ENCODE measurements around the gene ZNF12.
"Not testable (repeated sequence)": the region's sequence is repeated elsewhere in the genome, so short reads cannot be mapped to it uniquely, and the experiment has no call there.

Gene ZNF12

DNA sequence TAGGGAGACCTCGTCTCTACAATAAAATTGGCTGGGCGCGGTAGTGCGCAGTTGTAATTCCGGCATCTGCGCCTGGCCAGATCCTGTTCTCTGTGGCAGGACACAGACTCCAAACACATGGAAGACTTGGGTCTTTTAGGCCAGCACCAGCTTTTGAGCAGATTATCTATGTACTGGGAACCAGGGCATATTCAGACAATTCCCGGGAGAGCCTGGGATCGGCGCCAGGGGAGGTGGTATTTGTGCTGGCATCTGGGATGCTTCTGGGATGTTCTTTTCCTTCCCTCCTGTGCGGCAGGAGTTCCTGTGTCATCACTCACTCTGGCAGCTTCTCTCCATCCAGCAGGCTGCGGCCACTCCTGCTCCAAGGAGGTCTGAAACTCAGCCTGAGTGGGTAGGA lies 31.7 kb upstream of the ZNF12 start:
- not testable (repeated sequence) for H3K4me2 ChIP-seq (ENCODE audit: low read length); H3K23ac ChIP-seq (ENCODE audit: low read length); H3K4me3 ChIP-seq (ENCODE audit: low read length); H3K36me3 ChIP-seq (ENCODE audit: control insufficient read depth, insufficient read depth, low read length); H3K56ac ChIP-seq (ENCODE audit: low read length); H2BK15ac ChIP-seq (replicated peaks; ENCODE audit: low read depth); H3K18ac ChIP-seq (ENCODE audit: low read length); DNase-seq; H3K27ac ChIP-seq (ENCODE audit: low read depth, low read length); H3K27me3 ChIP-seq (ENCODE audit: insufficient read depth, low read length, poor library complexity); H3K9ac ChIP-seq (ENCODE audit: low read length); H3K79me2 ChIP-seq (ENCODE audit: control insufficient read depth, insufficient read depth, low read length); H3K4ac ChIP-seq (ENCODE audit: low read depth, low read length); H3K4me1 ChIP-seq (ENCODE audit: control insufficient read depth, low read depth, low read length); H2BK120ac ChIP-seq (ENCODE audit: low read depth, low read length); H2AK5ac ChIP-seq (ENCODE audit: low read length); H4K8ac ChIP-seq (ENCODE audit: low read depth, low read length); H3K79me1 ChIP-seq (ENCODE audit: low read length); H2BK5ac ChIP-seq (ENCODE audit: low read length); H4K5ac ChIP-seq (ENCODE audit: low read length)
- no CpG with 5 or more reads among the region's 11 CpGs for WGBS (ENCODE audit: extremely low coverage, insufficient coverage, low lambda C conversion rate)

GRCh38 chr7:6730343-6730633 lies 23.5 kb upstream of the ZNF12 start:
- H3K27me3 ChIP-seq (ENCODE audit: insufficient read depth, low read length, poor library complexity): no peaks in the 10 kb centered on the region
- H3K4me2 ChIP-seq (ENCODE audit: low read length): peak overlapping the region; percentile 25
- H4K5ac ChIP-seq (ENCODE audit: low read length): no peak overlapping the region
- no peaks in the 10 kb centered on the region for H3K36me3 ChIP-seq (ENCODE audit: control insufficient read depth, insufficient read depth, low read length)
- no peak overlapping the region for H3K27ac ChIP-seq (ENCODE audit: low read depth, low read length)
- peak; percentile 42 for DNase-seq
- H3K4me3 ChIP-seq (ENCODE audit: low read length): peak overlapping the region; percentile 90
- peaks cover 9% of the 10 kb centered on the region for H3K79me2 ChIP-seq (ENCODE audit: control insufficient read depth, insufficient read depth, low read length)
- no peak overlapping the region for H2BK15ac ChIP-seq (replicated peaks; ENCODE audit: low read depth)
- no peak overlapping the region for H2BK5ac ChIP-seq (ENCODE audit: low read length)
- H2AK5ac ChIP-seq (ENCODE audit: low read length): no peak overlapping the region
- WGBS (ENCODE audit: extremely low coverage, insufficient coverage, low lambda C conversion rate): no CpG with 5 or more reads among the region's 18 CpGs
- peak overlapping the region; percentile 94 for H3K9ac ChIP-seq (ENCODE audit: low read length)
- H3K18ac ChIP-seq (ENCODE audit: low read length): no peak overlapping the region
- H3K4ac ChIP-seq (ENCODE audit: low read depth, low read length): peak overlapping the region; percentile 65
- no peak overlapping the region for H4K8ac ChIP-seq (ENCODE audit: low read depth, low read length)
- peak overlapping the region; percentile 94 for H3K56ac ChIP-seq (ENCODE audit: low read length)
- no peaks in the 10 kb centered on the region for H3K4me1 ChIP-seq (ENCODE audit: control insufficient read depth, low read depth, low read length)
- H3K79me1 ChIP-seq (ENCODE audit: low read length): no peaks in the 10 kb centered on the region
- no peak overlapping the region for H2BK120ac ChIP-seq (ENCODE audit: low read depth, low read length)
- H3K23ac ChIP-seq (ENCODE audit: low read length): no peak overlapping the region

DNA sequence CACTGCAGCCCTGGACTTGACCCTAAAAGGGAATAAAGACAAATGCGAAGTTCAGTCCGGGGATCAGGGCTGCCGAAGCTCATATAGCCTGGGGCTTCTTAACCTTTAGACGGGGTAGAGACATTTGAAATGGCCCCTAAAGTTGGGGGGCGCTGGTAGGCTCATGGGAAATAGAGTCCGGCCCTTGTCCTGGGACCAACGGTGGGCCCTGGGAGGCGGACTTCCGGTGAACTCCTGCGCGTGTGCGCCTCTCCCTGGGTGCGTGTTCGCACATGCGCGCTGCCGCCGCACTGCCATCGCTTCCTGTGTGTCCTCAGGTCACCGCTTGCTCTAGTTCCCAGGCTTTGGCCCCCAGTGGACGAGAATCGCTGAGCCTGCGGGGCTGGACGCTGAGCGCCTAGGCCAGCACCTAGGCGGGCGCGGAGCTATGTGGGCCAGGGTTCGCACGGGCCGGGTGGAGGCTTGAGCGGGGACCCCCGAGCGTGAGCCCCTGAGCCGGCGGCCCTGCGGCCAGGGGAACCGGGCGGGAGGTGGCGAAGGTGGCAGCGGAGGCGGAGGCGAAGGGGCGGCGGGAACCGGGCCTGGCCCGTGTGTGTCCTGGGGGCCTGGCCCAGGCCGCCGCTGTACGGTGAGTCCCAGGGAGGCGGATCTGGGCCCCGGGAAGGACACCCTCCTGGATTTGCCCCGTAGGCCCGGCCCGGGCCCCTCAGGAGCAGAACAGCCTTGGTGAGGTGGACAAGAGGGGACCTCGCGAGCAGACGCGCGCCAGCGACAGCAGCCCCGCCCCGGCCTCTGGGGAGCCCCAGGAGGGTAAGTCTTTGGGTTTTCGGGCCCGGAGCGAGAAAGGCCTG lies 23.0 kb upstream of the ZNF12 start:
- no peak overlapping the region for H3K27ac ChIP-seq (ENCODE audit: low read depth, low read length)
- no peaks in the 10 kb centered on the region for H3K36me3 ChIP-seq (ENCODE audit: control insufficient read depth, insufficient read depth, low read length)
- no CpG with 5 or more reads among the region's 66 CpGs for WGBS (ENCODE audit: extremely low coverage, insufficient coverage, low lambda C conversion rate)
- H3K56ac ChIP-seq (ENCODE audit: low read length): peak overlapping the region; percentile 94
- H2AK5ac ChIP-seq (ENCODE audit: low read length): no peak overlapping the region
- H4K8ac ChIP-seq (ENCODE audit: low read depth, low read length): no peak overlapping the region
- H2BK15ac ChIP-seq (replicated peaks; ENCODE audit: low read depth): no peak overlapping the region
- peak; percentile 97 for DNase-seq
- no peak overlapping the region for H4K5ac ChIP-seq (ENCODE audit: low read length)
- H3K4me2 ChIP-seq (ENCODE audit: low read length): peak overlapping the region; percentile 25
- peaks cover 9% of the 10 kb centered on the region for H3K79me2 ChIP-seq (ENCODE audit: control insufficient read depth, insufficient read depth, low read length)
- peak overlapping the region; percentile 90 for H3K4me3 ChIP-seq (ENCODE audit: low read length)
- H2BK120ac ChIP-seq (ENCODE audit: low read depth, low read length): no peak overlapping the region
- H3K27me3 ChIP-seq (ENCODE audit: insufficient read depth, low read length, poor library complexity): no peaks in the 10 kb centered on the region
- no peaks in the 10 kb centered on the region for H3K79me1 ChIP-seq (ENCODE audit: low read length)
- H3K23ac ChIP-seq (ENCODE audit: low read length): no peak overlapping the region
- peak overlapping the region; percentile 65 for H3K4ac ChIP-seq (ENCODE audit: low read depth, low read length)
- no peaks in the 10 kb centered on the region for H3K4me1 ChIP-seq (ENCODE audit: control insufficient read depth, low read depth, low read length)
- H3K18ac ChIP-seq (ENCODE audit: low read length): peak overlapping the region; percentile 23
- no peak overlapping the region for H2BK5ac ChIP-seq (ENCODE audit: low read length)
- H3K9ac ChIP-seq (ENCODE audit: low read length): peak overlapping the region; percentile 94

DNA sequence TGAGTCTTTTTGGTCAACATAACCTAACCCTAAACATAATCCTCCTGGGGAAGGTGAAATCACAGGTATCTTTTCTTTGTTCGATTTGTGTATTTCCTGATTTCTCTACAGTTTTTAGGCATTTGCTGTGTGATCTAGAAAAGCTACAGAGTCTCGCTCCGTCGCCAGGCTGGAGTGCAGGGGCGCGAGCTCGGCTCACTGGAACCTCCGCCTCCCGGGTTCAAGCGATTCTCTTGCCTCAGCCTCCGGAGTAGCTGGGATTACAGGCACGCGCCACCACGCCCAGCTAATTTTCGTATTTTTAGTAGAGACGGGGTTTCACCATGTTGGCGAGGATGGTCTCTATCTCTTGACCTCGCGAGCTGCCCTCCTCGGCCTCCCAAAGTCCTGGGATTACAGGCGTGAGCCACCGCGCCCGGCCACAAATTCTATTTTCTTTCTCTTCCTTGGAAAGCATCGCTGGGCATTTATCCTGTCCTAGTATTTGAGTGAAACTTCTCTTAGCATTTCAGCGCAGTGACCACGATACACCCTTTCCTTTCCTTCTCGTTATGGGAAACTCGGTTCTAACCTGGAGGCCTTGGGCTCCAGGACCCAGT lies 22.2 kb upstream of the ZNF12 start:
- H3K4me1 ChIP-seq (ENCODE audit: control insufficient read depth, low read depth, low read length); H3K18ac ChIP-seq (ENCODE audit: low read length); H3K23ac ChIP-seq (ENCODE audit: low read length); H3K4me2 ChIP-seq (ENCODE audit: low read length); H2BK15ac ChIP-seq (replicated peaks; ENCODE audit: low read depth); H3K4ac ChIP-seq (ENCODE audit: low read depth, low read length); H3K27ac ChIP-seq (ENCODE audit: low read depth, low read length); H3K79me2 ChIP-seq (ENCODE audit: control insufficient read depth, insufficient read depth, low read length); H4K5ac ChIP-seq (ENCODE audit: low read length); H3K36me3 ChIP-seq (ENCODE audit: control insufficient read depth, insufficient read depth, low read length); H2BK5ac ChIP-seq (ENCODE audit: low read length); H4K8ac ChIP-seq (ENCODE audit: low read depth, low read length); H3K4me3 ChIP-seq (ENCODE audit: low read length); DNase-seq; H3K27me3 ChIP-seq (ENCODE audit: insufficient read depth, low read length, poor library complexity); H2AK5ac ChIP-seq (ENCODE audit: low read length); H2BK120ac ChIP-seq (ENCODE audit: low read depth, low read length); H3K79me1 ChIP-seq (ENCODE audit: low read length): not testable (repeated sequence)
- peak overlapping the region; percentile 58 for H3K9ac ChIP-seq (ENCODE audit: low read length)
- WGBS (ENCODE audit: extremely low coverage, insufficient coverage, low lambda C conversion rate): no CpG with 5 or more reads among the region's 29 CpGs
- H3K56ac ChIP-seq (ENCODE audit: low read length): peak overlapping the region; percentile 86

GRCh38 chr7:6727663-6728062 lies 20.9 kb upstream of the ZNF12 start:
- no peak overlapping the region for H3K56ac ChIP-seq (ENCODE audit: low read length)
- no peaks in the 10 kb centered on the region for H3K36me3 ChIP-seq (ENCODE audit: control insufficient read depth, insufficient read depth, low read length)
- H3K9ac ChIP-seq (ENCODE audit: low read length): no peak overlapping the region
- H3K23ac ChIP-seq (ENCODE audit: low read length): no peak overlapping the region
- no peak overlapping the region for H3K27ac ChIP-seq (ENCODE audit: low read depth, low read length)
- no peak overlapping the region for H2BK120ac ChIP-seq (ENCODE audit: low read depth, low read length)
- no peaks in the 10 kb centered on the region for H3K27me3 ChIP-seq (ENCODE audit: insufficient read depth, low read length, poor library complexity)
- DNase-seq: no peak
- no peak overlapping the region for H3K4me2 ChIP-seq (ENCODE audit: low read length)
- H4K5ac ChIP-seq (ENCODE audit: low read length): no peak overlapping the region
- no peak overlapping the region for H4K8ac ChIP-seq (ENCODE audit: low read depth, low read length)
- no peak overlapping the region for H2AK5ac ChIP-seq (ENCODE audit: low read length)
- H3K4ac ChIP-seq (ENCODE audit: low read depth, low read length): no peak overlapping the region
- H3K79me1 ChIP-seq (ENCODE audit: low read length): no peaks in the 10 kb centered on the region
- WGBS (ENCODE audit: extremely low coverage, insufficient coverage, low lambda C conversion rate): no CpG with 5 or more reads among the region's 3 CpGs
- no peak overlapping the region for H2BK5ac ChIP-seq (ENCODE audit: low read length)
- H2BK15ac ChIP-seq (replicated peaks; ENCODE audit: low read depth): no peak overlapping the region
- H3K4me3 ChIP-seq (ENCODE audit: low read length): no peak overlapping the region
- H3K4me1 ChIP-seq (ENCODE audit: control insufficient read depth, low read depth, low read length): no peaks in the 10 kb centered on the region
- no peak overlapping the region for H3K18ac ChIP-seq (ENCODE audit: low read length)
- peaks cover 9% of the 10 kb centered on the region for H3K79me2 ChIP-seq (ENCODE audit: control insufficient read depth, insufficient read depth, low read length)
